GM12878 (cell line): ENCODE data around the gene SEMA3B. TPM values are rescaled to one million over a fixed set of nuclear protein-coding genes. Genes with fewer than 3 reads are reported as not detected.
"Not testable (repeated sequence)": the region's sequence is repeated elsewhere in the genome, so short reads cannot be mapped to it uniquely, and the experiment has no call there.

Experiments
- ATAC-seq: fragments of 200-7000 bp; cut with Tn5 transposase; 3 replicates; pipeline ENCODE4 v1.9.1; 2020; ENCODE audit warnings: mild to moderate bottlenecking, moderate library complexity
- BruUV-seq: library from RNA; stranded (reverse); fragments of 400-500 nt; replicated peaks from 2 replicates; lab custom pipeline; 2021; lab: Mats Ljungman, UMichigan
- CTCF ChIA-PET: fragments of 300-600 bp; sonication (Branson Sonifier 250); formaldehyde crosslinking; extraction: SDS; loops from one replicate; lab custom pipeline; 2021; ENCODE audit warnings: inconsistent platforms; lab: Yijun Ruan, JAX
- POLR2A ChIA-PET: fragments of 350-600 bp; formaldehyde crosslinking; extraction: SDS; loops from one replicate; lab custom pipeline; 2021; ENCODE audit warnings: inconsistent platforms; lab: Charles Lee
- RAD21 ChIA-PET: fragments of 300-600 bp; sonication (Branson Sonifier 250); formaldehyde crosslinking; loops from one replicate; lab custom pipeline; 2023; ENCODE audit warnings: antibody characterized with exemption; ENCODE audit not compliant: unreplicated experiment; lab: Charles Lee
- SMC1A ChIA-PET: fragments of 300-600 bp; sonication (Branson Sonifier 250); formaldehyde crosslinking; loops from one replicate; lab custom pipeline; 2023; ENCODE audit not compliant: unreplicated experiment, uncharacterized antibody; lab: Charles Lee
- DNase-seq: peaks from one replicate; pipeline ENCODE4 v3.0.0-alpha.2; 2011; ENCODE audit warnings: low read depth, low spot score
- FAIRE-seq: peaks from 3 replicates; lab custom pipeline; 2011; peaks lifted over from hg19 to GRCh38; lab: Jason Lieb, UNC
- H2AFZ ChIP-seq: 2 replicates; pipeline ENCODE4 v1.6.0; 2011; ENCODE audit warnings: low read depth, low read length, control low read depth; ENCODE audit not compliant: control insufficient read depth
- H3K27ac ChIP-seq: 2 replicates; pipeline ENCODE4 v1.5.1; 2011; ENCODE audit warnings: control low read depth; ENCODE audit not compliant: control insufficient read depth, insufficient read depth
- H3K27me3 ChIP-seq, 2 experiments: replicated peaks in 1 of 2; 2 replicates each; pipeline versions ENCODE4 v1.6.0 to v1.6.1; 2011; ENCODE audit warnings: low read length in 1 of 2; ENCODE audit not compliant: control insufficient read depth in 2 of 2, insufficient read depth in 2 of 2
- H3K36me3 ChIP-seq, 2 experiments: 2 replicates each; pipeline ENCODE4 v1.5.1; 2011; ENCODE audit warnings: low read length in 1 of 2; ENCODE audit not compliant: control insufficient read depth in 2 of 2, insufficient read depth in 2 of 2
- H3K4me1 ChIP-seq: 2 replicates; pipeline ENCODE4 v1.6.1; 2011; ENCODE audit warnings: mild to moderate bottlenecking, low read length, moderate library complexity, mixed read lengths; ENCODE audit not compliant: control insufficient read depth, insufficient read depth
- H3K4me2 ChIP-seq: 2 replicates; pipeline ENCODE4 v1.6.0; 2011; ENCODE audit warnings: control low read depth; ENCODE audit not compliant: control insufficient read depth, insufficient read depth
- H3K4me3 ChIP-seq: fragments of 200-600 bp; sonication (generic); 2 replicates; pipeline ENCODE4 v1.5.1; 2016
- H3K79me2 ChIP-seq: 2 replicates; pipeline ENCODE4 v1.6.0; 2011; ENCODE audit warnings: low read length; ENCODE audit not compliant: control insufficient read depth, insufficient read depth
- H3K9ac ChIP-seq: 2 replicates; pipeline ENCODE4 v1.8.0; 2011; ENCODE audit warnings: low read length, control low read depth, mixed read lengths; ENCODE audit not compliant: control insufficient read depth, insufficient read depth
- H3K9me3 ChIP-seq: replicated peaks from 3 replicates; pipeline ENCODE4 v1.5.1; 2011; ENCODE audit warnings: mild to moderate bottlenecking, low read length; ENCODE audit not compliant: control insufficient read depth, insufficient read depth
- H4K20me1 ChIP-seq: 2 replicates; pipeline ENCODE4 v1.6.0; 2011; ENCODE audit not compliant: control insufficient read depth, insufficient read depth
- ATF3 ChIP-seq: IDR thresholded peaks from 2 replicates; pipeline ENCODE4 v1.6.1; 2011; ENCODE audit warnings: low read depth, mild to moderate bottlenecking, low read length, moderate library complexity, borderline replicate concordance; ENCODE audit errors: extremely low read depth
- NFYA ChIP-seq: IDR thresholded peaks from 2 replicates; pipeline ENCODE4 v1.6.1; 2011; ENCODE audit warnings: low read depth, mild to moderate bottlenecking, low read length, improper control_type of control experiment, borderline replicate concordance
- WGBS: methylation state at CpG from one replicate; pipeline ENCODE4 v1.1.6; 2016; ENCODE audit warnings: low lambda C conversion rate; ENCODE audit not compliant: insufficient replicate concordance, insufficient coverage; ENCODE audit errors: missing lambda C conversion rate; 5-methylcytosine and 5-hydroxymethylcytosine counted together
- in situ Hi-C: fragments of 300-500 bp; cut with MboI; formaldehyde crosslinking; loops from 9 replicates; pipeline ENCODE4 v1.14.3; 2018; ENCODE audit warnings: mixed read lengths
- intact Hi-C: fragments of 100-400 bp; cut with micrococcal nuclease; formaldehyde crosslinking; loops from one replicate; pipeline ENCODE4 v1.14.2; 2022; ENCODE audit not compliant: unreplicated experiment
- polyA plus RNA-seq, 11 experiments: library from polyadenylated mRNA; depleted of rRNA in 4 of 11; unstranded in 6 of 11; stranded (reverse) in 5 of 11; fragments of >200 nt; fragmentation: Nextera tagmentation in 4 of 11; fragmentation: Illumina TruSeq in 1 of 11; extraction: Ambion mirVana in 4 of 11; extraction: Trizol in 1 of 11; gene quantifications; 1 replicate in 1 of 11; 2 replicates in 10 of 11; pipeline versions ENCODE4 v1.2.1 to v1.2.3, GENCODE V29; 2011 to 2016; ENCODE audit warnings: inconsistent platforms in 2 of 11, missing spikeins in 2 of 11, low read depth in 1 of 11
- total RNA-seq, 4 experiments: library from RNA; depleted of rRNA in 3 of 4; stranded (reverse); fragments of >200 nt in 3 of 4; fragmentation: Illumina TruSeq in 1 of 4; extraction: Trizol in 1 of 4; gene quantifications; 2 replicates each; pipeline versions ENCODE4 v1.2.1 to v1.2.3, GENCODE V29; 2013 to 2021

SEMA3B gene
- total and polyA plus RNA-seq, 10 of the 15 experiments (the other 5 are each of a cell fraction or from before 2014, with no cell fraction given): 0.06 to 0.59 (median 0.14) TPM; not detected in 2

GRCh38 chr3:50261505-50261904 is 7.4 kb upstream of the SEMA3B start:
- intact Hi-C loops (no loop called here), in situ Hi-C loops (no loop called here)
- BruUV-seq: no TSS peak
- Histone ChIP-seq H3K4me3 (no peak overlapping the region), H3K27ac (no peak overlapping the region), H3K4me2 (no peak overlapping the region), H4K20me1 (no peaks in the 10 kb centered on the region), H3K79me2 (no peaks in the 10 kb centered on the region), H3K9me3 (peaks cover 10% of the 10 kb centered on the region; the same call in 1 of the 3 replicates), H2AFZ (no peak overlapping the region), H3K36me3 (peaks cover 9 to 17% of the 10 kb centered on the region in 2 experiments; a peak in 3 of 4 replicates), H3K4me1 (peaks cover 14% of the 10 kb centered on the region), H3K9ac (no peak overlapping the region), H3K27me3 (no peaks in the 10 kb centered on the region; a peak in 1 of 4 replicates)
- DNase-seq: no peak
- SMC1A ChIA-PET: interaction anchor here (1.2 kb wide), 1 partner anchor 15 kb away, joined by 3 read pairs; no protein-coding TSS in a partner anchor
- ATAC-seq: no peak
- RAD21 ChIA-PET: interaction anchor here (0.8 to 2.2 kb wide), 3 partner anchors 10 to 35 kb away, joined by 3 to 18 read pairs (median 3); no protein-coding TSS in a partner anchor
- POLR2A ChIA-PET: interaction anchor here (1.9 kb wide), 1 partner anchor 18 kb away, joined by 4 read pairs; the partner anchor contains the start of gene LSMEM2
- 86% methylated on average over 2 of the region's 2 CpGs for WGBS
- CTCF ChIA-PET: interaction anchor here (1.5 to 7.9 kb wide), 6 partner anchors 13 to 37 kb away, joined by 5 to 44 read pairs (median 8); partner anchors contain the start of genes GNAI2, HYAL3 and NAA80
- TF ChIP-seq ATF3 (no peak), NFYA (no peak)
- no peak for FAIRE-seq

- ChIA-PET SMC1A (interaction anchor here (1.2 kb wide), 1 partner anchor 16 kb away, joined by 3 read pairs; no protein-coding TSS in a partner anchor), RAD21 (interaction anchor here (0.7 kb wide), 1 partner anchor 34 kb away, joined by 3 read pairs; no protein-coding TSS in a partner anchor), CTCF (interaction anchor here (7.9 kb wide), 1 partner anchor 15 kb away, joined by 43 read pairs; no protein-coding TSS in a partner anchor)
- H3K4me2 ChIP-seq, H3K79me2 ChIP-seq, H3K27ac ChIP-seq, H3K4me3 ChIP-seq, BruUV-seq, H3K36me3 ChIP-seq, H3K9me3 ChIP-seq, H3K27me3 ChIP-seq, FAIRE-seq, H3K9ac ChIP-seq, H2AFZ ChIP-seq, in situ Hi-C loops, DNase-seq, H4K20me1 ChIP-seq, intact Hi-C loops, POLR2A ChIA-PET, ATAC-seq: not testable (repeated sequence)
- 85% methylated on average over 4 of the region's 4 CpGs for WGBS
- H3K4me1 ChIP-seq: peaks cover 14% of the 10 kb centered on the region
These were observed 6.7 kb upstream of the SEMA3B start for GRCh38 chr3:50262200-50262599.
